ENCODE measurements around the gene CAMTA1.

The CAMTA1 gene

GRCh38 chr1:7613851-7614205 is 828.6 kb downstream of the CAMTA1 start:
- no peak for DNase-seq (ENCODE audit: low spot score)

- DNase-seq (ENCODE audit: low spot score), result no peak
These were observed 829.4 kb downstream of the CAMTA1 start for GRCh38 chr1:7614576-7615074.

DNA sequence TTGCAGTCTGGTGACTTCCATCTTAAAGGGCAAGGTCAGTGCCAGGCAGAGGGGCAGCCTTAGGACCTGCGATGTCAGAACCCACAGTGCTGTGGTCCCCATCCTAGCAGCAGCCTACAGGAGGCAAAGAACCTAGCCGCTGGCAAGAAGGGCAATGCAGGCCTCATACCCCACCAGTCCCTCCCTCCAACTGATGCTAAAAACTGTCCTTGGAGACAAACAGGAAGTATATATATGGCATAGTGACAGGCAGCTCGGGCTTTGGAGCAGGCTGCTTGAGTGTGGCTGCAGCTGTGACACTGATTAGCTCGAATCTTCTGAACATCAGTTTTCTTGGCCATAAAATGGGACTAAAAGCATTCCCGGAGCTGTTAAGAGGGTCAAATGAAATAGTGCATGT is 829.9 kb downstream of the CAMTA1 start:
- DNase-seq (ENCODE audit: low spot score), result no peak

DNA sequence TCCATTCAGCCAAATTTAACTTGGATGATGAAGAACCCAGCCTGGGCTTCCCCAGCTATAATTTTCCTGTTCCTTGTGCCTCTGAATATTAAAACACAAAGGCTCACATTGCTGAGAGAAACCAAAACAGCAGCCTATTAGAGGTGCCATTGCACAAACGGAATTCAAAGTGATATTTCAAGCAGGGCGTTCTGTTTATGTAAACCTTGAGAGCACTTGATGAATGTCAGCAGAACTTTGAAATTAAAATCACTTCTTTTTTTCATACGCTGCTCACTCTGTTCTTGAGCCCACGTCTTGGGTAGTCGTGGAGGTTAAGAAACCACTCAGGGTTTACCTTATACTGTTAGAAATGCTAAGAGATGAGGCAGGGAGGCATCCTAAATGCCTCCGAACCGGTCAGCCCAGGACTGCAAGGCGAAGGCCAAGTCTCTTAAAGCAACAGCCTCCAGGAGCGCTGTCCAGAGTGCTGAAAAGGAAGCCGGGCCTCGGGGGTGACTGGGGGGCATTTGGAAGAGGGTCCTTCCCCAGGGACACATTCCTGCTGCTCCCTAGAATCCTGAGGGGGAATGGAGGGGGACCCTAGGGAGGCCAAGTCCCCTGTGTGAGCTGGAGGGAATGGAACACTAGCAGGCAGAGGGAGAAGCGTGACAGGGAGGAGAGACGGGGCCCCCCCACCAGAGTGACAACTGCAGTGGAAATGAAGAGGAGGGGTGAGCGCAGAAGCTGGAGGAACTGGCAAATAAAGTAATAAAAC is 831.0 kb downstream of the CAMTA1 start:
- DNase-seq (ENCODE audit: low spot score), result peak; percentile 17

DNA sequence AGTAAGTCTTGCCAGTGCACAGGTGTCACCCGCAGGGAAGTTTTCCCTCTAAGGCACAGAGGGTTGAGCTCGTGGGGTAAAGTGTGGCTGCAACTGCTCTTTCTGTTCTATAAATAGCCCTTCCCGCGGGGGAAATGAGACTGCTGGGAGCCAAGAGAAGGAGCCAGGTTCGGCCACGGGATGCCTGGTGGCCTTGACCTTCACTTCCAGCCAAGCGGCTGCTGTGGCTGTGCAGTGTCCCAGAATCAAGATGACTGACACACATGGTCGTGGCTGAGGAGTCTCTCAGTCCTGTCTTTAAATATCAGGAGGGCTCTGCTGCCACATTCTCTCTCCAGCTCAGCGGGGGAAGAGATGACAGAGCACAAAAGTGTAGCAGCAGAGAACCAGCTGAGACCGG is 831.7 kb downstream of the CAMTA1 start:
- DNase-seq (ENCODE audit: low spot score), result no peak

- no peak for DNase-seq (ENCODE audit: low spot score)
These were observed 832.6 kb downstream of the CAMTA1 start for GRCh38 chr1:7617826-7618225.

DNA sequence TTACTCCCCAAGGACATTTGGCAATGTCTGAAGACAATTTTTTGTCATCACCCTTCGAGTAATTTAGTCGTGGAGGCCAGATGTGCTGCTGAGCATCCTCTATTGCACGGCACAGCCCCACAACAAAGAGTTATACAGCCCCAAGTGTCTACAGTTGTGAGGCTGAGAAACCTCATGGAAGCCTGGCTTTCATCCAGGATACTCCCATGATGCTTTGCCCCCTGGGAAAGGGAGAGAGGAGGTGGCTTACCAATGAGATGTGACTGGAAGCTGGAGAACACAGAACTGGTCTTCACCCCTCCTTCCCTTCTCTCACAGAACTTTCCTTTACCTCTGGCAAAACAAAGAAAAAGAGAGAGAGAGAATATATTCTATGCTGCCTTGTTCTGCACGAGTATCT is 834.9 kb downstream of the CAMTA1 start:
- DNase-seq (ENCODE audit: low spot score), result no peak

GRCh38 chr1:7621334-7622219 is 836.3 kb downstream of the CAMTA1 start:
- DNase-seq (ENCODE audit: low spot score), result no peak

DNA sequence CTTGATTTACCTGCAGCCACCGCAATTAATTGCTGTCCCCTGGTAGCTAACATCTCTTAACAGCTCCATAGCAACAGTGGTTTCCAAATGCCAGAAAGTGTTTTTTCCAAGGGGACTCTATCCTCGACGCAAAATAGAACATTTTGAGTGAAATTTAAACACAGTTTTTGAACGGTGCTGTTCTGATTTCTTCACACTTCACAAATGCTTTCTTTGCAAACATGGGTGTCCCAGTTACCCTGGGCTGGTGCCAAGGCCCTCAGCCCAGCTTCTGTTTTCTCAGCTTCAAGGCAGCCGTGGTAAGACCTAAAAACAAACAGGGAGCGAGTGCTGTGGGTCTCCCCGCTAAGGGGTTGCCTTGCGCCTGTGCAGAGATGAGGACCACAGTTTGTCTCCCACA is 838.6 kb downstream of the CAMTA1 start:
- no peak for DNase-seq (ENCODE audit: low spot score)

DNA sequence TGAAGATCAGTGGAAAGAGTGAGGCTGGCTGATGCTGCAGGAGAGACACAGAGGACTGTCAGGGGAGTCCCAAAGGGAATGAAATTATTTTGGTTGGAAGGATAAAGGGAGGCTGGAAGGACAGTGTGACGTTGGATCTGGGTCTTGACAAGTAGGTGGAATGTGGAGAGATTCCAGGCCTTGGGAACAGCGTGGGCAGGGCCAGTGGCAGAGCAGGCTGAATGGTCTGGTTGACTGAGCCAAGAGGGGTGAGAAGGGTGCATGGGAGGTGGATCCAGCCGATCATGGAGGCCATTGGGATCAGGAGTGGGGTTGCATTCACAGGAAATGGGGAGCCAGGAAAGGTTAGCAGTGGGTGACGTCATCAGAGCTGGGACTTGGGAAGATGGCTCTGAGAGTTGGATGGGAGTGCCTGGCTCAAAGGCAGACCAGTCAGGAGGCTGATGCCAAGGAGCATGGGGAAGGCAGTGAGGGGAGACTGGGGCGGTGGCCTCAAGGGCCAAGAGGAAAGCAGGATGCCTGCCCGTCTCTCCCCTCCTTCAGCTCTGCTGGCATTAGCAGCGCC is 839.6 kb downstream of the CAMTA1 start:
- DNase-seq (ENCODE audit: low spot score), result no peak

DNA sequence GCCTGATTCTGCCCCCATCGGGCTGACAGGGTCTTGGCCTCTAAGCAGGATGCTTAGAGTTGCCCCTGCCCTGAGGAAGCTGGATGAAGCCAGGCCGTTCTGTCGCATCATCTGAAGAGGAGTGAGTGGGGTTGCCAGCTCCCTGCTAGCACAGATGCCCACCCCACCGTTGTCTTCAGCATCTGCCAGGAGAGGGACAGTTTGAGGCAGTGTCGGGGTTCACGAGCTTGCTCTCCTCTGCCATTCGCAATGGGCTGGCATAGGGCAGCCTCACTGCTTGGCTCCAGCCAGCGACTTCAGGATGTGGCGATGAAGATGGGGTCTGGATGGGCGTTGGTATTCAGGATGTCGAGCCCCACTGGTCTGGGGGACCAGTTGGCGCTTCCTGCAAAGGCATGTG is 840.1 kb downstream of the CAMTA1 start:
- DNase-seq (ENCODE audit: low spot score), result no peak

DNA sequence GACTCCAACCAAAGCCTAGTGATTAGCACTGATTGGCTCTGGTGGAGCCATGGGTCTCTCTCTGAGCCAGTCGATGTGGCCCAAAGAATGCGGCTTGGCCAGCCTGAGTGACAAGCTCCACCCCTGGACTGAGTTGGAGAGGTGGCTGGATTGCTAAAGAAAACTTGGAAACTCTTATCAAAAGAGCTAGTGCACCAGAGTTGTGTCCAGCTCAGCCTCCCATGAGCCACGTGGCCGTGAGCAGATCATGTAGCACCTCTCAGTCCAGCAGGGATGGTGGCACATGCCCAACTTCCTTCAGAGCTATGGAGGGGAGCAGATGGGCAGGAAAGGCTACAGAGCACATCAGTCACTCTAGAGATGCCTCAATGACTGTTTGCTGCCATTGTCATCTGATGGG is 843.0 kb downstream of the CAMTA1 start:
- DNase-seq (ENCODE audit: low spot score), result no peak

- DNase-seq (ENCODE audit: low spot score), result no peak
These were observed 843.8 kb downstream of the CAMTA1 start for GRCh38 chr1:7629011-7629410.

DNA sequence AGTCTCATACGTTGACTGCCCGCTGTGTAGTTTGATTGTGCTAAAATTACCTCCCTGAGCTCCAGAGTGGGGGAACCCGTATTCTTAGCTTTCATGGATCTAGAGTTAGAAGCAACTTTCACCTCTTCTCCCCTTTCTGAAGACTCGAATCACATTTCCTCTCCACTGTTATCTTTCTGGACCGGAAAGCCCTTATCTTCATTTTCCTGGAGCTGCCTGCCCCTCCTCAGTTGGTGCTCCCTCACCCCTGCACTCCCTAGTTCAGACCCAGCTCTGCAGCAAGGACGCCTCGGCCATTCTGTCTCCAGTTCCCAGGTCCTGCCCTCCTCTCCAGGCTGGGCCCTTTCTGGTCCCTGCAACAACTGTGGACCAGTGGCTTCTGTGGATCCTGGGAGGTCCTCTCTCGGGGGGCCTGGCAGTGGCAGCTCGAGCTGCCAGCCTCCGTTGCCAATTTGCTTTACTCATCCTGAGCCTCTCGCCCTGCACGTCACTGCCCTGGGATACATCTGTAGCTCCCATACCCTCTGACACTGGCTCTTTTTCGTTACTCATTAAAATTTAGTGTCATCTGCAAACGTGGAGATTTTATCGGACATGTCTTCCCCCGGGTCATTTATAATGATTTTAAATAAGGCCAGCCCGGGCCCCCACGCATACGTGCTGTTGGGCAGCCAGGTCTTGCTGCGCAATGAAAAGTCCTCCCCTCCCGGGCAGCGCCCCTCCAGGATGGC is 844.4 kb downstream of the CAMTA1 start:
- DNase-seq (ENCODE audit: low spot score), result no peak

GRCh38 chr1:7630378-7630777 is 845.1 kb downstream of the CAMTA1 start:
- no peak for DNase-seq (ENCODE audit: low spot score)

DNA sequence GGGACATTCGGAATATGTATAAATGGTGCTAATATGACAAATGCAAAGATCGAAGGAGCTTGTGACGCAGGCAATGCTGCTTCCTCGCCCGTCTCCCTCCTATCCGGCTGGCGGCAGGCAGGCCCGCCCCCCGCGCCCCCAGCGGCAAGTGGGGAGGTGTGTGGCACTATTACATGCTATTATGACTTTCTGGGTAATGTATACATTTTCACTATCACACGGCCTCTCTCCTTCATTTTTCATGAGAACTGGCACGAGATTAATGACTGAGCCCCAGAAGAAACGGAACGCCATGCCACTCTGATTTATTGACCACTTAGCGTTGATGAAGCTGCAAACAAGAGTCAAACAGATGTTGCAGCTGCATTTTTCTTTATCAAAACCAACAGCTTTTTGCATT is 846.9 kb downstream of the CAMTA1 start:
- no peak for DNase-seq (ENCODE audit: low spot score)

DNA sequence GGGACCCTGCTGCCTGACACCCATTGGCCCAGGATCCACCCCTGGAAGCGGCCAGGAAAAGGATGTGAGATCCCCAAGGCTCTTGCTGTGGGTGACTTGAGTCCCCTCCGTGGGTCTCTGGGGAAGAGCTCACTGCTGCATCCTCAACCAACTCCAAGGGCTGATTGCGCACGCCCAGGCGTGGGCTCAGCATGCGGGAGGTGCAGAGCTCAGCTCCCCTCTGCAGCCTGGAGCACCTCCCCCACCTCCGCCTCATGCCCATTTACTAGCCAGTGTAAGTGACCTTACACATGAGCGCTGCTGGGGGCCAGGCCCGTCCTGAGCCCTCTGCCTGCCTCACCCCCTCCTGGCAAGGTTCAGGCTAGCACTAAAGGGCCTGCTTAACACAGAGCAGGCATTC is 847.4 kb downstream of the CAMTA1 start:
- DNase-seq (ENCODE audit: low spot score), result no peak

GRCh38 chr1:7633506-7634245 is 848.4 kb downstream of the CAMTA1 start:
- DNase-seq (ENCODE audit: low spot score), result no peak

- DNase-seq (ENCODE audit: low spot score), result no peak
These were observed 849.4 kb downstream of the CAMTA1 start for GRCh38 chr1:7634546-7635240.

DNA sequence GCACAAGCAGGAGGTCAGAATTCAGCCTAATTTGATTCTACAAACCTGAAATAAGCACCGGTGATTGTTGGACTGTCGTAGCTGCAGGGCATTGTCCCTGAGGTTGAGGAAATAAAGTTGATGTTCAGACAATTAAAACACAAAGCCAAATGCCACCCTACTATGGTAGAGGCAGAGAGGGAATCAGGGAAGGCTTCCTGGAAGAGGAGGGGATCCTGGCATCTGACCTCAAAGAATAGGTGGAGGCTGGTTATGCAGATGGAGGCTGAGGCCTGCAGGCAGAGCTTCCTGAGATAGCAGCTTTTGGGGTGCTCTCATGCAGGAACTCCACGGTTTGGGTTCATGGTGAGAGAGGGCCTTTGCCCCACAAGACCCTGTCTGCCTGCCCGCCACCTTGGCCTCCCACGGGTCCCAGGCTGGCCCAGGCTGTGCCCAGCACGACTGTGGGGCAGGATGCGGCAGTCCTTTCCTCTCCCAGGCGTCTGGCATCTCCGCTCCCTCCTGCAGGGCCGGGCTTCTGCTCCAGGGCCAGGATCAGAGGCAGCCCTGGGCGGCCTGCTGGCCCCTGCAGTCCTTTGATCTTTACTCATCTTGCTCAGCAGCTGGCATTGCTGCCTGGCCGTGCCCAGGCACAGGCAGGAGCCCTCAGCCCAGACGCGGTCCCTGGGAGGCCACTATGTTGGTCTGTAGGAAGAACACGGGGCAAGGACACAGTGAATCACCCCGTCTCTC is 851.7 kb downstream of the CAMTA1 start:
- no peak for DNase-seq (ENCODE audit: low spot score)

All from COLO829 (cell line).